ENCODE measurements around the gene GLRA1.
"Not testable (repeated sequence)": the region's sequence is repeated elsewhere in the genome, so short reads cannot be mapped to it uniquely, and the experiment has no call there.

Gene GLRA1

DNA sequence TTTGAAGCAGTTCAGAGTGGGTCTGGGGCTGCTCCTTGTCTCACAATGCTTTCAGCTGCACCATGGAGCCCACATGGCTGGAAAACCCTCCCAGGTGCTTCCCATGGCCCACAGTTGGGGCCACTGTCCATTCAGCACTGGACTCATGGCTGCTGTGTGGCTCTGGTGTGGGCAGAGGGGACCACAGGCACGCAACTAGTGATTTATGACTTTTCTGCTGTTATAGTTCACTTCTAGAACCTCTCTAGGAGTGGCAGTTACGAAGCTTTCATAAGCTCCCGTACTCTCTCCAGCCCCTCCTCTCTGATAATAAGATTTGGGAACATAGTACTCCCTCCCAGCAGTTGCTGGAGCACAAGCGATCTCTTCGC, 29.0 kb downstream of the GLRA1 start:
- no peaks in the 10 kb centered on the region for H3K4me1 ChIP-seq
- TF ChIP-seq, protein P1, sequence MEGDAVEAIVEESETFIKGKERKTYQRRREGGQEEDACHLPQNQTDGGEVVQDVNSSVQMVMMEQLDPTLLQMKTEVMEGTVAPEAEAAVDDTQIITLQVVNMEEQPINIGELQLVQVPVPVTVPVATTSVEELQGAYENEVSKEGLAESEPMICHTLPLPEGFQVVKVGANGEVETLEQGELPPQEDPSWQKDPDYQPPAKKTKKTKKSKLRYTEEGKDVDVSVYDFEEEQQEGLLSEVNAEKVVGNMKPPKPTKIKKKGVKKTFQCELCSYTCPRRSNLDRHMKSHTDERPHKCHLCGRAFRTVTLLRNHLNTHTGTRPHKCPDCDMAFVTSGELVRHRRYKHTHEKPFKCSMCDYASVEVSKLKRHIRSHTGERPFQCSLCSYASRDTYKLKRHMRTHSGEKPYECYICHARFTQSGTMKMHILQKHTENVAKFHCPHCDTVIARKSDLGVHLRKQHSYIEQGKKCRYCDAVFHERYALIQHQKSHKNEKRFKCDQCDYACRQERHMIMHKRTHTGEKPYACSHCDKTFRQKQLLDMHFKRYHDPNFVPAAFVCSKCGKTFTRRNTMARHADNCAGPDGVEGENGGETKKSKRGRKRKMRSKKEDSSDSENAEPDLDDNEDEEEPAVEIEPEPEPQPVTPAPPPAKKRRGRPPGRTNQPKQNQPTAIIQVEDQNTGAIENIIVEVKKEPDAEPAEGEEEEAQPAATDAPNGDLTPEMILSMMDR (IDR thresholded peaks at IDR 0.05), result no peak
- no peak overlapping the region for H3K4me2 ChIP-seq (ENCODE audit: low read length)
- no peak overlapping the region for H3K27ac ChIP-seq
- H3K79me2 ChIP-seq, result no peaks in the 10 kb centered on the region
- H2AFZ ChIP-seq, result no peak overlapping the region
- no peaks in the 10 kb centered on the region for H3K27me3 ChIP-seq (ENCODE audit: control insufficient read depth, insufficient read depth, low read length)
- no peak overlapping the region for H3K9ac ChIP-seq
- H3K4me3 ChIP-seq (ENCODE audit: low read depth, low read length), result no peak overlapping the region
- H3K9me3 ChIP-seq (ENCODE audit: control insufficient read depth, low read length), result no peaks in the 10 kb centered on the region
- no peaks in the 10 kb centered on the region for H3K36me3 ChIP-seq (ENCODE audit: control insufficient read depth, insufficient read depth, low read length)

DNA sequence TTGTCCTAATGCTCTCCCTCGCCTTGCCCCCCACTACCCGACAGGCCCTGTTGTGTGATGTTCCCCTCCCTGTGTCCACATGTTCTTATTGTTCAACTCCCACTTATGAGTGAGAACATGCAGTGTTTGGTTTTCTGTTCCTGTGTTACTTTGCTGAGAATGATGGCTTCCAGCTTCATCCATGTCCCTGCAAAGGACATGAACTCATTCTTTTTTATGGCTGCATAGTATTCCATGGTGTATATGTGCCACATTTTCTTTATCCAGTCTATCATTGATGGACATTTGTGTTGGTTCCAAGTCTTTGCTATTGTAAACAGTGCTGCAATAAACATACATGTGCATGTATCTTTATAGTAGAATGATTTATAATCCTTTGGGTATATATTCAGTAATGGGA, 31.2 kb downstream of the GLRA1 start:
- H3K79me2 ChIP-seq; H3K4me2 ChIP-seq (ENCODE audit: low read length); H3K4me3 ChIP-seq (ENCODE audit: low read depth, low read length); H3K9me3 ChIP-seq (ENCODE audit: control insufficient read depth, low read length); H3K27me3 ChIP-seq (ENCODE audit: control insufficient read depth, insufficient read depth, low read length); H2AFZ ChIP-seq; H3K27ac ChIP-seq; H3K9ac ChIP-seq; H3K36me3 ChIP-seq (ENCODE audit: control insufficient read depth, insufficient read depth, low read length); H3K4me1 ChIP-seq: not testable (repeated sequence)

DNA sequence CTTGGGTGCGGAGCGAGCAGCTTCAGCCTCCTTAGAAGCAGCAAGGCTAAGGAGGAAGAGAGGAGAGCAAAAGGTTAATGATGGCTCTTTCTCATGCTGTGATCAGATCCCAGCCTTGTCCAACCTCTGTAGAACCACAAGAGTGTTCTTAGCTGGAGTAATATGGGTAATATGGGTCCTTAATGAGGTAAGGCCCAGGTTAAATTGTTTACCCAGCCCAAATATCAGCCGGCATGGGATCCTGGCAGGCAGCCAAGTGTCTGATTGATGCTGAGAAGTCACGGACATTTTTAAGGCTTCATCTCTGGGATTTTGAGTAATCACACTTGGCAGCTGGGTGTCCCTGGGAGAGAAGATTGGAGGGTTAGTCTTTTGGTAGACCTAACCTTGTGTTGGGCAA, 32.3 kb downstream of the GLRA1 start:
- H3K9me3 ChIP-seq (ENCODE audit: control insufficient read depth, low read length), result no peaks in the 10 kb centered on the region
- no peaks in the 10 kb centered on the region for H3K4me1 ChIP-seq

DNA sequence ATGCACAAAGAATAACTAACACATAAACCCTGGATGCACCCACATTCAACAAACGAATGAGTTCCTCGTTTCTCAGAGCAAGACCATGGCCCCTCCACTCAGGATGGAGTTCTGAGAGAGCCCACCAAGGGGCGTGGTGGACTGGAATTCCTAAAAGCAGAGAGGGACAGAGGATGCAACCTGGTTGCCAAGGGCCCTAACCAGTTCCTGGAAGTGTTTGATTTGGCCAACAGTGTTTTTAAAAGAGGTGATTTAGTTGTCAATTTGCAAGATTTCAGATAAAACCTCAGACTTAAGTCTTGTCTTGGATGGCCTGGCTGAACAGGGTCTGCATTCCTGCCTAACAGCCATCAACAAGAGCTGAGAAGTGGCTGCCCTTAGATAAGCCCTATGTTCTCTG, 34.4 kb downstream of the GLRA1 start:
- Histone ChIP-seq H3K79me2 (no peaks in the 10 kb centered on the region), H3K36me3 (ENCODE audit: control insufficient read depth, insufficient read depth, low read length) (no peaks in the 10 kb centered on the region), H3K27ac (no peak overlapping the region), H2AFZ (no peak overlapping the region), H3K4me2 (ENCODE audit: low read length) (no peak overlapping the region), H3K4me3 (ENCODE audit: low read depth, low read length) (no peak overlapping the region), H3K27me3 (ENCODE audit: control insufficient read depth, insufficient read depth, low read length) (no peaks in the 10 kb centered on the region), H3K4me1 (no peaks in the 10 kb centered on the region), H3K9me3 (ENCODE audit: control insufficient read depth, low read length) (no peaks in the 10 kb centered on the region), H3K9ac (no peak overlapping the region)
- TF ChIP-seq, protein P1 (IDR thresholded peaks at IDR 0.05), result no peak

More for the DNA sequence above, 32.3 kb downstream of the GLRA1 start:
- Histone ChIP-seq H3K79me2 (no peaks in the 10 kb centered on the region), H3K36me3 (ENCODE audit: control insufficient read depth, insufficient read depth, low read length) (no peaks in the 10 kb centered on the region), H2AFZ (no peak overlapping the region), H3K4me2 (ENCODE audit: low read length) (no peak overlapping the region), H3K4me3 (ENCODE audit: low read depth, low read length) (no peak overlapping the region), H3K9ac (no peak overlapping the region), H3K27ac (no peak overlapping the region), H3K27me3 (ENCODE audit: control insufficient read depth, insufficient read depth, low read length) (no peaks in the 10 kb centered on the region)
- TF ChIP-seq, protein P1 (IDR thresholded peaks at IDR 0.05), result no peak

DNA sequence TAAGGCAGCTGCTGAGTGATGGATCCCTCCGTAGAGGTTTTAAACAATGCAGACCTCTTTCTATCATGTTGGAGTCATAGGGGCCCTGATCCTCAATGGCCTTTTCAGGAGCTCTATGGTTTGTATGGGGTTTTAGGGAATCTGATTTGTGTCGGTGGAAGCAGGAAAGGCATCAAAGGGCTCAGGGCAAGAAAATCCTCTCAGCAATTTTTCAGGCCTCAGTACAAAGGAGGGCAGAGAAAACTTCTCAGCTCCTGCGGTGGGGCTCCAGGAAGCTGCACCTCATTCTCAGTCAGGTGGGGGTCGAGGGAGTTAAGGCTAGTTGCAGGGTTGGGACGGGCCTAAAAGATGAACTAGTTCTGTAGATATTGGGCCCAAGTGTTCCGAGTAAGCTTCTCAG, 35.0 kb downstream of the GLRA1 start:
- TF ChIP-seq, protein P1 (IDR thresholded peaks at IDR 0.05), result no peak
- Histone ChIP-seq H3K4me1 (no peaks in the 10 kb centered on the region), H3K4me3 (ENCODE audit: low read depth, low read length) (no peak overlapping the region), H3K79me2 (no peaks in the 10 kb centered on the region), H3K27me3 (ENCODE audit: control insufficient read depth, insufficient read depth, low read length) (no peaks in the 10 kb centered on the region), H3K27ac (no peak overlapping the region), H2AFZ (no peak overlapping the region), H3K4me2 (ENCODE audit: low read length) (no peak overlapping the region), H3K9ac (no peak overlapping the region), H3K9me3 (ENCODE audit: control insufficient read depth, low read length) (no peaks in the 10 kb centered on the region), H3K36me3 (ENCODE audit: control insufficient read depth, insufficient read depth, low read length) (no peaks in the 10 kb centered on the region)

Measured in parathyroid adenoma (tissue), 2 donors.